Non-pigmented ciliary epithelial cell (primary cell): ENCODE measurements around the gene RAB30.

ENCODE experiments used
- DNase-seq: peaks from one replicate; pipeline ENCODE4 v3.0.0-alpha.2; 2010; ENCODE audit warnings: low read depth

Gene RAB30

GRCh38 chr11:83071567-83072349 lies at the start of gene RAB30:
Gene RAB30, minus strand, starts transcription at chr11:83071897. Its CDS starts 74,581 bp downstream, at chr11:82997316.
- DNase-seq, result peak; percentile 100

- DNase-seq, result no peak
Measured at GRCh38 chr11:83120327-83120726, 48.6 kb upstream of the RAB30 start.

GRCh38 chr11:83119216-83119615 lies 47.5 kb upstream of the RAB30 start:
- DNase-seq, result no peak

GRCh38 chr11:83118814-83119213 lies 47.1 kb upstream of the RAB30 start:
- DNase-seq, result no peak

- DNase-seq, result no peak
Measured at GRCh38 chr11:83116015-83116641, 44.4 kb upstream of the RAB30 start.

- DNase-seq, result no peak
Measured at GRCh38 chr11:83115551-83115950, 43.9 kb upstream of the RAB30 start.

DNA sequence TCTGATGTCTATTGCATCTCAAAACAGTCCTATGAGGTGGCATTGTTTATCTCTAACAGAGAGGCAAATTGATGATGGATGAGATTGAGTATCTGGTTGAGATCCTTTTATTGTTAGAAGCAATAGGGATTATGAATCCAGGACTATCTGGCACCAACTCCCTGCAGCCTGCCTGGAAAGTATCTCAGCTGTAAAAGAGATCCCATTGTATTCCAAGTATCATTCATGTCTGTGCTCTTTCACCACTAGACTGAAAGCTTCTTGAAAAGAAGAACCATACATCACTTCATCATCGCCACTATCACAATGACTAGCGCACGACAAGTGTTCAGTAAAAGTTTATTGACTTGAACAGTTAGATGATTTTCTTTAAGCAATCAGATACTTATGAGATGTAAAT lies 43.3 kb upstream of the RAB30 start:
- DNase-seq, result no peak

DNA sequence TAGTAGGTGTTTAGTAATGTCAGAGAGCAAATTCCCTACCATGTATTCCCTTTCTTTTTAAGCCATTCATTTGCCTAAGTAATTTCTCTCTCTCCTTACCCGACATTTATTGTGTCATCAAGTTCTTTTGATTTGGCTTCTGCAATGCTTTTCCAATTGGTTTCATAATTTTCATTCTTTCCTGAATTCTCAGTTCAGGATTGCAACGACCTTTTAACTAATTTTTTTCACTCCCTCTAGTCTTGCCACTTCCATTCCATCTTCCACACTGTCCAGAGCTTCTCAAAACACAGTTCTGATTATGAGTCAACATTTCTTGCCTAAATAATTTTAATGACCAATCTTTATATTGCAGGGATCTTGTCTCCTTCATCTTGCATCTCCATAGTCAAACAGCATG lies 41.2 kb upstream of the RAB30 start:
- no peak for DNase-seq

DNA sequence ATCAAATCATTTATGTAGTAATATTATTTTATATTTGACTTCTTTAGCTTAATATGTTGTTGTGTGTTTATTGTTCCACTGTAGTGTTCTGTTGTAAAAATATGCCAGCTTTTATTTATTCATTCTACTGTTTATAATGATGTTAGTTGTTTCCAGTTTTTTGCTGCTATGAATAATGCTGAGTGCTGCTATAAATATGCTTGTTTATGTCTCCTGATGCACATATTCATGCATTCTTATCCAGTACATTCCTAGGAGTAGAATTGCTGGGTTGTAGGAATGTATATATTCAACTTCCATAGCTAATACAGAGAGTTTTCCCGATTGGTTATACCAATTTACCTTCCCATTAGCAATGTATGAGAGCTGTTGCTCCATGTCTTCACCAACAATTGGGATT lies 33.5 kb upstream of the RAB30 start:
- DNase-seq, result no peak

DNA sequence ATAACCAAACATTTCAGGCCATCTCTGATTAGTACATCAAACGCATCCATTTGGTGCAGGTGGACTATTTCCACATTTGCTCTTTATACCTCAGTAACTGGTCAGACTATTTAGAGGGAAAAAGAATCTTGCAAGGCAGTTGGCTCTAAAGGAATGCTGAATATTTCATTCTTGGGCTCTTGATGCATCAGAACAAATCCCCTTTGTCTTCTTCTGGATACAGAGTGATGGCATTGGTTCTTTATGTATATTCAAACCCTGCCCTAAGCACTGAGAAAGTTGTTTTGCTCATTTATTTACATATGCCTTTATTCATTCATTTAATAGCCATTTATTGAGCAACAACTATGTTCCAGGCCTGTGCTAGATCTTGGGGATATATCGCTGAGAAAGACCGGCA lies 31.1 kb upstream of the RAB30 start:
- no peak for DNase-seq

DNA sequence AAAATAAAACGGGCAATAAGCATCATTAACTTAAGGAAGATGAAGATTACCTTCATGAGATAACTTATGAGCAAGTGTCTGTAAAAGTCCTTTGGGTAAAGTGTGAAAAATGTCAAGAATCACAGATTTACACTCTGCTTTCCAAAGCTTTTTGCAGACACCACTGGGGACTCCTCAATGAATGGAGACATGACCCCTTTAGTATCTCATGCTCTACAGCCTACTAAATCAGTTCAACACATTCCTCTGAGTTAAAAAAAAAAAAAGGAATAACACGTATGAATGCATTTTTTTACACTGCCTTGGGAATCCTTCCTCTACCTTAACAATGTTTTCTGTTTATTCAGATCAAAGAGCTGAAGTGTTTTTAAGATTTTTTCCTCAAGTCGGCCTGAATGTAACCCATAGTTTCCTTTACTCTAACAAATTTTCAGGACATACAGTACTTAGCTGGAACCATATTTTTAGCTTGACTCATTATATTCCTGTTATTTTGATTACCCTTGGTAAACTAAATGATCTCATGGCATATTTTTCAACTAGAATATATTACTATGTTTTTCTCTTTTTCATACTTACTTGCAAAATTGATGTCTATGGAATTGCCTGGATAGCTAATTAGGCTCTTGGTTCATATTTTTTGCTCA lies 25.9 kb upstream of the RAB30 start:
- DNase-seq, result no peak

DNA sequence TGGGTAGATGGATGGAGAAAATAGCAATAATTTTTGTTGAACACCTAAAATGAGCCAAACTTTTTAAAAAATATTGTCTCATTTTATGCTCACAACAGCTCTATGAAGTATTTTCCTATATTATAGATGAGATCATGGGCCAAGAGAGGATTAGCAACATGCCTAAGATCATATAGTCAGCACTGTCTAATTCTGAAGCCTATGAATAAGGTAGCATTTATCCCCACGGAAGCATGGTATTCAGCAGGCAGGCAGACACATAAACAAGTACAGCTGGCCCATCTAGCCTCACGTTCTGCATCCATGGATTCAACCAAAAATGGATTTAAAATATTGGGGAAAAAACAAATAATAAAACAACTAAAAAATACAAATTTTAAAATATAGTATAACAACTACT lies 21.9 kb upstream of the RAB30 start:
- no peak for DNase-seq

DNA sequence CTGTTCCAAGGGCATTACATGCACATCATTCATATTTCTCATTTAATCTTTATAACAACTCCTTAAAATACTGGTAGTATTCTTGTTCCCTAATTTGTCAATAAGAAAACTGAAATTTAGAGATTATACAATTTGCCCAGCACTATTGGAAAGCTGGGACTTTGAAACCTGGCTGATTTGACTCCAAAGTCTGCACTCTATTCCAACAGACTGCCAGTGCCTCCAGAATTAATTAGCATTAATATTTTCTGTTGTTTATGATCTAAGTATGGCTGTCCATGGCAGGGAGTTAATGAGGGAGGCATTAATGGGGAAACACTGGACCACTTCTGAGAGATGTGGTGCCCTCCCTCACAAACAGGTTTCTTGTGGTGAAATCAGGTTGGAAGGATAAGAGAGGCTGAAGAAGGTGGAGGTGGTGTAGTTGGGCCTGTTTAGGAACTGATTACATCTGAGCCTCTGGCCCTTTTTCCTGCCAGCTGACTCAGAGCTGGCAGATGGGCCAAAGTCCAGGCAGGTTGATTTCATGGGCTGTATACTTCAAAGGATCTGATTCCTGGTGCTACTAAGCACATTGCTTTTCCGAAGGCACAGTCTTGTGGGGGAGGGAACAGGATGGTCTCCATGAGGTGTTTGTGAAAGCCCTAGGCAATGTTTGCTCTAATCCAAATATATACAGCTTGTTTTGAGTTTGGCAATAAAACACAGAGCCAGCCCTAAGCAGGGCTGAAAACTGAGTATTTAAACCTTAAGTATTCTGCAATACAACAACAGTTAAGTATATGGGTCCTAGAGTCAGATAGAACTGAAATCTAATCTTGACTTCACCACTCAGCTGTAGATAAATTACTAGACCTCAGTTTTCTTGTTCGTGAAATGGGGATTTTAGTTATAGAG lies 21.0 kb upstream of the RAB30 start:
- DNase-seq, result no peak

GRCh38 chr11:83088965-83089364 lies 17.3 kb upstream of the RAB30 start:
- no peak for DNase-seq

DNA sequence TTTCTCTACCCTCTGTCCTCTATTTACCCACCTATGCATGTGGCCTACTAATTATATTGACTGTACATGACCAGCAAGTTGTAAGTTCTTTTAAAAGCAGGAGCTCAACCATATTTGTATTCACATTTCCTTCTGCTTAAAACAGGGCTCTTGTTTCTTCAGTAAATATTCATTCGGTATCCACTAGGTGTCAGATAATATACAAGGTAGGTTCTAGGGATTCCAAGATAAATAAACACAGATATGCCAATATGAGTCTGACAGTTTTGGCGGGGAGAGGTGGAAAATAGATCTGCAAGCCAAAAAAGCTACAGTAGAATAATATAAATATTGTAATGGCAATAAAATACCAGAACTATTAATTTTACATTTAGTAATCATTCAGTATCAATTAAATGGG lies 15.3 kb upstream of the RAB30 start:
- no peak for DNase-seq

DNA sequence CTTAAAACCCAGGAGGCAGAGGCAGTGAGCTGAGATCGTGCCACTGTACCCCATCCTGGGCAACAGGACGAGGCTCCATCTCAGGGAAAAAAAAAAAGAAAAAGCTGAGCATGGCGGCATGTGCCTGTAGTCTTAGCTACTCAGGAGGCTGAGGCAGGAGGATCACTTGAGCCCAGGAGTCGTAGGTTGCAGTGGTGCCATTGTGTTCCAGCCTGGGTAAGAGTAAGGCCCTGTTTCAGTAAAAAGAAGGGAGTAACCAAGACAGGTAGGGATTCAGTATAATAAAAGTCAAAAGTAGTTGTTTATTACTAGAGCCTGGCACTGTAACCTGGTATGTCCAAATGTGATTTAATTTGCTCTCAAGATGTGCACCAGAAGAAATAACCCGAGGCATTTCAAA lies 8.1 kb upstream of the RAB30 start:
- no peak for DNase-seq

DNA sequence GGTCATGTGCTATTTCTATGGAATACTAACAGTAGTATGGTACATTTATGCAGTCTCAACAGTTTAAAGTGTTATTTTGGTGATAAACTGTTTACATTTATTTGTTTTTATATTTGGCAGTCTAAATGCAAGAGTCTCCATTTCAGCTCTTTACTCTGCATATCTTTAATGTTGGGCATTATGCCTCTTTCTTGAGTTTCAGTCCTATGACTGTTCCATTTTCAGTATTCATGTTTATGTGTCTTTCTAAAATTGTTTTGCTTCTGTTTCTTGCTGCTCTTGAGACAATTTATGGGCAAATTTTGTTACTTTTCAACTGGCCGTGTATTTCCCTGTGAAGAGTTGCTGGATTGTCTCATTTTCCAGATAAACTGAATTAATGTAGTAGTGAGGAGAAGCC lies 6.6 kb upstream of the RAB30 start:
- DNase-seq, result no peak

GRCh38 chr11:83073884-83074283 lies 2.2 kb upstream of the RAB30 start:
- no peak for DNase-seq

- DNase-seq, result no peak
Measured at GRCh38 chr11:83073258-83073657, 1.6 kb upstream of the RAB30 start.

DNA sequence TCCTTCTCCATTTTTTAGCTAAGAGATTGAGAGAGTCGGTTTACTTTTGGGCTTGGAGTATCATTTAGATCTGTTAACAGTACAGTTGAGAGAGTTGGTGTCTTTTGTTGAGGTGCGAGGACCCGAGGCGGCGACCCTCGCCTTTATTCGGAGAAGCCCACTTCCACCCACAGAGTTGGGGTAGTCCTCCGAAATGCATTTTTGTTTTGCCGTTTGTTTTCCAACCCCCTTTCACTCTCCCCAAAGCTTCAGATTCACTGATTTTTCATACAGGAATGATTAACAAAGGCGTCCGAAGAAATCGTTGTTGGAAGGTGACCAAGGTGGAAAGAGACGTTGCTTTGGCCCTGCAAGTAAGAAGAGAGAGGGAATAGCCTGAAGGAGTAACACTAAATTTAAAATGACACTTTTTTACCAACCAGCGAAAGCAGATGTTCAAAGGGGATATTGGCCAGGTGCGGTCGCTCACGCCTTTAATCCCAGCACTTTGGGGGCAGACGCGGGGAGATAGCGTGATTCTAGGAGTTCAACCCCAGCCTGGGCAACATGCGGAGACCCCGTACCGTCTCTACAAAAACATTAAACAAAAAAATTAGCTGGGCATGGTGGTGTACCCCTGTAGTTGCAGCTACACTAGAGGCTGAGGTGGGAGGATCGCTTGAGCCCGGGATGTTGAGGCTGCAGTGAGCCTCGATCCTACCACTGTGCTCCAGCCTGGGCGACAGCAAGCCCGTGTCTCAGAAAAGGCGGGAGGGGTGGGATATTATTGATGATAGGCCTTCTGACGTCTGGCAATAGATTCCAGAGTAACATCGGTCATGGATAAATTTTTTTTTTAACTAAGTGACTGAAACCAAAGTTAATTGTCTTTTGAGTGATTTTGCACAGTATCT lies 899 bp upstream of the RAB30 start:
- no peak for DNase-seq
